ENCODE results near the gene ROM1. TPM values are rescaled to one million over a fixed set of nuclear protein-coding genes. Genes with fewer than 3 reads are reported as not detected.

The ROM1 gene
- total RNA-seq, 2 experiments from 2014 or later = 1.5 to 1.9 TPM

GRCh38 chr11:62621567-62622470 lies 8.8 kb downstream of the ROM1 start, which contains the start of gene B3GAT3:
Gene B3GAT3 (minus strand): TSS chr11:62621986. CDS start chr11:62621947, 39 bp downstream.
- H3K36me3 Mint-ChIP-seq (ENCODE audit: low read depth) = peaks cover 32% of the 10 kb centered on the region
- intact Hi-C loops (cut with DNase I, micrococcal nuclease) = loop anchor here (1.0 kb wide), 11 partner anchors 10 to 830 kb away; partner anchors contain the start of genes EML3 (in 2 of the 2), TUT1 (in 2 of the 2), C11orf98 (in 1 of the 2) and CSKMT (in 1 of the 2)
- POLR2A ChIA-PET = interaction anchor here (0.6 to 3.2 kb wide), 14 partner anchors 10 to 234 kb away, joined by 3 to 16 read pairs (median 6); partner anchors contain the start of genes BSCL2, C11orf98, CSKMT and GANAB

GRCh38 chr11:62622476-62623089 lies 9.5 kb downstream of the ROM1 start:
- Mint-ChIP-seq H3K4me1 (peaks cover 27% of the 10 kb centered on the region), H3K9me3 (ENCODE audit: low read depth) (no peaks in the 10 kb centered on the region), H3K36me3 (ENCODE audit: low read depth) (peaks cover 32% of the 10 kb centered on the region), H3K4me3 (peak overlapping the region; percentile 92), H3K27ac (peak overlapping the region; percentile 94), H3K27me3 (no peaks in the 10 kb centered on the region)
- ATAC-seq = no peak
- DNase-seq = no peak
- ChIA-PET POLR2A (interaction anchor here (0.6 to 3.2 kb wide), 11 partner anchors 11 to 229 kb away, joined by 3 to 16 read pairs (median 6); partner anchors contain the start of genes C11orf98, CSKMT, GANAB and HNRNPUL2), CTCF (interaction anchor here (0.7 to 2.9 kb wide), 7 partner anchors 10 to 57 kb away, joined by 3 to 14 read pairs (median 6); partner anchors contain the start of genes EML3, GANAB, ROM1 and TUT1)
- intact Hi-C loops (cut with DNase I, micrococcal nuclease) = loop anchor here (1.0 kb wide), 11 partner anchors 10 to 830 kb away; partner anchors contain the start of genes EML3 (in 2 of the 2), TUT1 (in 2 of the 2), C11orf98 (in 1 of the 2) and CSKMT (in 1 of the 2)

More at GRCh38 chr11:62621567-62622470, 8.8 kb downstream of the ROM1 start, which contains the start of gene B3GAT3:
- peak; percentile 94 for ATAC-seq
- no peaks in the 10 kb centered on the region for H3K27me3 Mint-ChIP-seq
- DNase-seq = peak; percentile 97
- no peaks in the 10 kb centered on the region for H3K9me3 Mint-ChIP-seq (ENCODE audit: low read depth)
- CTCF ChIA-PET = interaction anchor here (0.7 to 2.9 kb wide), 11 partner anchors 9 to 58 kb away, joined by 3 to 14 read pairs (median 5); partner anchors contain the start of genes C11orf98, CSKMT, EML3 and GANAB
- peak within 1 kb of the TSS; percentile 94 for H3K27ac Mint-ChIP-seq
- H3K4me3 Mint-ChIP-seq = peak within 1 kb of the TSS; percentile 92
- peaks cover 29% of the 10 kb centered on the region for H3K4me1 Mint-ChIP-seq

GRCh38 chr11:62627713-62628112 lies 14.7 kb downstream of the ROM1 start:
- H3K9me3 Mint-ChIP-seq (ENCODE audit: low read depth) = no peaks in the 10 kb centered on the region
- POLR2A ChIA-PET = no interaction called here
- no peak overlapping the region for H3K4me3 Mint-ChIP-seq
- H3K4me1 Mint-ChIP-seq = peaks cover 6% of the 10 kb centered on the region
- H3K36me3 Mint-ChIP-seq (ENCODE audit: low read depth) = peaks cover 52% of the 10 kb centered on the region
- ATAC-seq = peak; percentile 47
- CTCF ChIA-PET = interaction anchor here (0.5 kb wide), 1 partner anchor 17 kb away, joined by 3 read pairs; no protein-coding TSS in a partner anchor
- no peaks in the 10 kb centered on the region for H3K27me3 Mint-ChIP-seq
- intact Hi-C loops (cut with DNase I, micrococcal nuclease) = no loop called here
- H3K27ac Mint-ChIP-seq = peak overlapping the region; percentile 55
- DNase-seq = no peak

GRCh38 chr11:62632492-62632891 lies 19.4 kb downstream of the ROM1 start:
- DNase-seq (no peak), ATAC-seq (no peak)
- Mint-ChIP-seq H3K9me3 (ENCODE audit: low read depth) (no peaks in the 10 kb centered on the region), H3K4me1 (peaks cover 21% of the 10 kb centered on the region), H3K4me3 (no peak overlapping the region), H3K27me3 (no peaks in the 10 kb centered on the region), H3K36me3 (ENCODE audit: low read depth) (peaks cover 74% of the 10 kb centered on the region), H3K27ac (peak overlapping the region; percentile 59)
- intact Hi-C loops (cut with DNase I, micrococcal nuclease) = no loop called here
- ChIA-PET CTCF (interaction anchor here (0.5 to 1.0 kb wide), 2 partner anchors 29 to 77 kb away, joined by 3 to 4 read pairs; no protein-coding TSS in a partner anchor), POLR2A (interaction anchor here (0.7 kb wide), 1 partner anchor 166 kb away, joined by 3 read pairs; no protein-coding TSS in a partner anchor)

GRCh38 chr11:62644220-62644619 lies 31.2 kb downstream of the ROM1 start:
- Mint-ChIP-seq H3K4me1 (peaks cover 43% of the 10 kb centered on the region), H3K27ac (peak overlapping the region; percentile 55)
- CTCF ChIA-PET = interaction anchor here (0.6 to 1.9 kb wide), 4 partner anchors 16 to 220 kb away, joined by 3 to 5 read pairs (median 4); no protein-coding TSS in a partner anchor

GRCh38 chr11:62645671-62645945 lies 32.6 kb downstream of the ROM1 start:
- H3K4me3 Mint-ChIP-seq = peak overlapping the region; percentile 93
- DNase-seq = no peak
- intact Hi-C loops (cut with DNase I, micrococcal nuclease) = no loop called here
- no peaks in the 10 kb centered on the region for H3K27me3 Mint-ChIP-seq
- peaks cover 32% of the 10 kb centered on the region for H3K36me3 Mint-ChIP-seq (ENCODE audit: low read depth)
- ChIA-PET CTCF (interaction anchor here (0.6 to 1.9 kb wide), 7 partner anchors 10 to 1603 kb away, joined by 3 to 6 read pairs (median 3); partner anchors contain the start of genes HNRNPUL2 and POLR2G), POLR2A (interaction anchor here (0.6 to 4.1 kb wide), 11 partner anchors 19 to 210 kb away, joined by 3 to 21 read pairs (median 7); partner anchors contain the start of genes B3GAT3, C11orf98, CSKMT and LBHD1)
- ATAC-seq = no peak
- H3K27ac Mint-ChIP-seq = peak overlapping the region; percentile 93
- no peaks in the 10 kb centered on the region for H3K9me3 Mint-ChIP-seq (ENCODE audit: low read depth)
- H3K4me1 Mint-ChIP-seq = peaks cover 34% of the 10 kb centered on the region

More at GRCh38 chr11:62644220-62644619, 31.2 kb downstream of the ROM1 start:
- Mint-ChIP-seq H3K9me3 (ENCODE audit: low read depth) (peaks cover 3% of the 10 kb centered on the region), H3K36me3 (ENCODE audit: low read depth) (peaks cover 36% of the 10 kb centered on the region), H3K4me3 (peak overlapping the region; percentile 32), H3K27me3 (no peaks in the 10 kb centered on the region)
- DNase-seq = no peak
- intact Hi-C loops (cut with DNase I, micrococcal nuclease) = no loop called here
- ATAC-seq = no peak
- POLR2A ChIA-PET = interaction anchor here (1.0 to 3.2 kb wide), 4 partner anchors 10 to 197 kb away, joined by 3 to 13 read pairs (median 6); partner anchors contain the start of genes TUT1 and ZBTB3

GRCh38 chr11:62645946-62646824 lies 33.1 kb downstream of the ROM1 start, which contains the start of gene GANAB:
Gene GANAB (minus strand): TSS chr11:62646613. CDS start chr11:62646599, 14 bp downstream.
- Mint-ChIP-seq H3K36me3 (ENCODE audit: low read depth) (peaks cover 29% of the 10 kb centered on the region), H3K4me3 (peak within 1 kb of the TSS; percentile 93), H3K4me1 (peaks cover 34% of the 10 kb centered on the region), H3K9me3 (ENCODE audit: low read depth) (no peaks in the 10 kb centered on the region), H3K27ac (peak within 1 kb of the TSS; percentile 93), H3K27me3 (no peaks in the 10 kb centered on the region)
- DNase-seq (peak; percentile 100), ATAC-seq (peak; percentile 99)
- ChIA-PET POLR2A (interaction anchor here (0.5 to 4.1 kb wide), 15 partner anchors 19 to 241 kb away, joined by 3 to 21 read pairs (median 5); partner anchors contain the start of genes B3GAT3, C11orf98, CSKMT and EEF1G), CTCF (interaction anchor here (0.5 to 1.9 kb wide), 10 partner anchors 8 to 1655 kb away, joined by 3 to 6 read pairs (median 3); partner anchors contain the start of genes HNRNPUL2 and POLR2G)
- intact Hi-C loops (cut with DNase I, micrococcal nuclease) = loop anchor here (1.0 to 2.0 kb wide), 13 partner anchors 19 to 235 kb away; partner anchors contain the start of genes C11orf98 (in 2 of the 2), CSKMT (in 2 of the 2), EML3 (in 2 of the 2) and EEF1G (in 1 of the 2)

- no peak for DNase-seq
- POLR2A ChIA-PET = interaction anchor here (0.6 to 4.1 kb wide), 11 partner anchors 18 to 228 kb away, joined by 3 to 21 read pairs (median 8); partner anchors contain the start of genes B3GAT3, C11orf98, CSKMT and EEF1G
- peaks cover 29% of the 10 kb centered on the region for H3K36me3 Mint-ChIP-seq (ENCODE audit: low read depth)
- intact Hi-C loops (cut with DNase I, micrococcal nuclease) = loop anchor here (1.0 to 2.0 kb wide), 13 partner anchors 18 to 234 kb away; partner anchors contain the start of genes C11orf98 (in 2 of the 2), CSKMT (in 2 of the 2), EML3 (in 2 of the 2) and EEF1G (in 1 of the 2)
- H3K9me3 Mint-ChIP-seq (ENCODE audit: low read depth) = no peaks in the 10 kb centered on the region
- peak overlapping the region; percentile 93 for H3K4me3 Mint-ChIP-seq
- no peaks in the 10 kb centered on the region for H3K27me3 Mint-ChIP-seq
- H3K4me1 Mint-ChIP-seq = peaks cover 33% of the 10 kb centered on the region
- H3K27ac Mint-ChIP-seq = peak overlapping the region; percentile 93
- no peak for ATAC-seq
- CTCF ChIA-PET = interaction anchor here (0.6 to 1.6 kb wide), 4 partner anchors 9 to 115 kb away, joined by 3 to 6 read pairs (median 4); partner anchors contain the start of gene POLR2G
These were observed 34.0 kb downstream of the ROM1 start for GRCh38 chr11:62646825-62647608.

- intact Hi-C loops (cut with DNase I, micrococcal nuclease) = loop anchor here in 1 of 2 experiments (2.0 kb wide), 2 partner anchors 17 to 35 kb away; partner anchors contain the start of genes C11orf98, CSKMT, EML3 and ROM1
- no peak overlapping the region for H3K4me3 Mint-ChIP-seq
These were observed 34.5 kb downstream of the ROM1 start for GRCh38 chr11:62647609-62648005.

More at GRCh38 chr11:62647609-62648005, 34.5 kb downstream of the ROM1 start:
- Mint-ChIP-seq H3K9me3 (ENCODE audit: low read depth) (no peaks in the 10 kb centered on the region), H3K36me3 (ENCODE audit: low read depth) (peaks cover 32% of the 10 kb centered on the region), H3K27ac (no peak overlapping the region), H3K27me3 (no peaks in the 10 kb centered on the region), H3K4me1 (peaks cover 35% of the 10 kb centered on the region)
- ChIA-PET POLR2A (interaction anchor here (4.1 kb wide), 1 partner anchor 17 kb away, joined by 21 read pairs; the partner anchor contains the start of genes C11orf98 and CSKMT), CTCF (no interaction called here)
- DNase-seq = no peak
- ATAC-seq = no peak

Measured in activated CD4-positive, alpha-beta T cell treated with anti-CD3 and anti-CD28 coated beads for 36 hours (primary cell).